Measurements from ENCODE around the gene C9orf50.
"Not testable (repeated sequence)": the region's sequence is repeated elsewhere in the genome, so short reads cannot be mapped to it uniquely, and the experiment has no call there.

Gene C9orf50, protein sequence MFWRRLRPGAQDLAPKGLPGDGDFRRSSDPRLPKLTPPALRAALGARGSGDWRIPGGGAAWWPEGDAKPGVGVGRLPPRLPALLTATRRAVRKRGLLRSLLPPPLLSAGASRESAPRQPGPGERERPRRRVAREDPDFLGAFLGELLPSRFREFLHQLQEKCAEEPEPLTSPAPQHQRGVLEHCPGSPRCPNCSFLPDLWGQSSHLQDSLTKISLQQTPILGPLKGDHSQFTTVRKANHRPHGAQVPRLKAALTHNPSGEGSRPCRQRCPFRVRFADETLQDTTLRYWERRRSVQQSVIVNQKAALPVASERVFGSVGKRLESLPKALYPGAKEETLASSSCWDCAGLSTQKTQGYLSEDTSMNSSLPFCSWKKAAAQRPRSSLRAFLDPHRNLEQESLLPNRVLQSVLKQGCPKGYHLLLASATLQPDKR

GRCh38 chr9:129620669-129621295 is at the start of gene C9orf50:
C9orf50 (minus strand) TSS chr9:129621101; CDS start chr9:129620574, 527 bp downstream.
- no peak for DNase-seq

- no peak for DNase-seq
These were observed 49.0 kb upstream of the C9orf50 start for GRCh38 chr9:129669946-129670345.

GRCh38 chr9:129669141-129669718 is 48.3 kb upstream of the C9orf50 start:
- no peak for DNase-seq

GRCh38 chr9:129667850-129668249 is 46.9 kb upstream of the C9orf50 start:
- DNase-seq: no peak

DNA sequence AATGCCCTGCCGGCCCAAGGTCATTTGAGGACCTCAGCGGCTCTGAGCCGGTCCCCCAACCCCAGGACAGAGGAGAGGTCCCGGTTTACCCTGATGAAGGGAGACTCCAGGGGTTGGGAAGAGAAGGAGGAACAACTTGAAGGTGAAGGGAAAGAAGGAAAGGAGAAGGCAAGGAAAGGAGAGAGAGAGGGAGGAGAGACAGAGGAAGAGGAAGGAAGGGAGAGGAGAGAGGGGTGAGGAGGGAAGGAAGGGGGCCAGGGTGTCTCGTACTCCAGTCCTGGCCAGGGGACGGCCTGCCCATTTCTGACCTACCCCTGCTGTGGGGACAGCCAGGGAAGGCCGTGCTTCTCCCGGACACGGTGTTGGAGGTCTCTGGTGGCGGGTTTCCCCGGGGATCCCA is 46.5 kb upstream of the C9orf50 start:
- no peak for DNase-seq

- no peak for DNase-seq
These were observed 45.7 kb upstream of the C9orf50 start for GRCh38 chr9:129666575-129666974.

- DNase-seq: no peak
These were observed 45.1 kb upstream of the C9orf50 start for GRCh38 chr9:129665814-129666520.

GRCh38 chr9:129665389-129665775 is 44.5 kb upstream of the C9orf50 start, which contains the start of gene PRRX2:
PRRX2 (plus strand) TSS chr9:129665647; CDS start chr9:129665868, 221 bp downstream.
- DNase-seq: no peak

DNA sequence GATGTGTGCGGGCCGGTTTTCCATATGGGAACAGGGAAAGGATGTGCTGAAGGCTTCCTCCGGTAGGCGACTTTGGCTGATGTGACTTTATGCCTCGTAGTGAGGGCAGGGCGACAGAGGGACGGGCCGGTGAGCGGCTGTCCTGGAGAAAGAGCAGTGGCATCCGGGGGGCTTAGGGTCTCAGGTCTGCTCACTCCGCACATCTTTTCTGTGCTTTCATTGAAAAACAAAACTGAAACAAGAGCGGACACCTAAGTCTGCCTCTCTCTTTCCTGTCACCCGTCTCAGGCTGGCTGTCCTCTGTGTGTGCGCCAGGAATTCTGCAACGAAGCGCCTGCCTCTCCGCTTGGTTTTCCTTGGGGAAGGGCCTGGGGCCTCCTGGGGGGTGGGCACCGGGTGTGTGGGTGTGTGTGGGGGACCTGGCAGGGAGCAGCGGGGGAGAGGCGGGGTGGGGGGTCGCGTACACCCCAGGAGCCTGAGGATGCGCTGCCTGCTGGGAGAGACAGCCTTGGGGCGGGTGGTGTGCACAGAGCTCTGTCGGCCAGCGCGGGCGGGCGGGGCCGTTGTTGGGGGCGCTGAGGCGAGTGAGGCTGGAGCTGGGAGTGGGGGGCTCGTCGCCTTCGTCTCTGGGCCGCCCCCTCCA is 44.0 kb upstream of the C9orf50 start:
- DNase-seq: no peak

GRCh38 chr9:129662239-129662638 is 41.3 kb upstream of the C9orf50 start:
- not testable (repeated sequence) for DNase-seq

DNA sequence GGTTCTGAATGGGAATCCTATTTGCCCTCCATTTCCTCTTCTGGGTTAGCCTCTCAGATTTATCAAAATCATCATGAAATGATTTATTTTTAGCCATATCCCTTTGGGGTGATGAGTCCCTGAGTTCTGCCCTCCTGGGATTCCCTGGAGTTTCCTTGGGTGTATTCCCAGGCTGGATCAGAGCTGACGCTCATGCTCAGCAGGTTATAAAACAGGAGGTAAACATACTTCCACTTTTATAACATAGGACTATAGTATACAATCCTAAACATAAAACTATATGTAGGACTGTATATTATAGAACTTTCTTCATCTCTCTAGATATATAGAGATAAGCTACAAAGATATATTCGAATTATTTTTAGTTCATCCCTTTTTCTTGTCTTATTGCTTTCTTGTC is 40.1 kb upstream of the C9orf50 start:
- DNase-seq: no peak

DNA sequence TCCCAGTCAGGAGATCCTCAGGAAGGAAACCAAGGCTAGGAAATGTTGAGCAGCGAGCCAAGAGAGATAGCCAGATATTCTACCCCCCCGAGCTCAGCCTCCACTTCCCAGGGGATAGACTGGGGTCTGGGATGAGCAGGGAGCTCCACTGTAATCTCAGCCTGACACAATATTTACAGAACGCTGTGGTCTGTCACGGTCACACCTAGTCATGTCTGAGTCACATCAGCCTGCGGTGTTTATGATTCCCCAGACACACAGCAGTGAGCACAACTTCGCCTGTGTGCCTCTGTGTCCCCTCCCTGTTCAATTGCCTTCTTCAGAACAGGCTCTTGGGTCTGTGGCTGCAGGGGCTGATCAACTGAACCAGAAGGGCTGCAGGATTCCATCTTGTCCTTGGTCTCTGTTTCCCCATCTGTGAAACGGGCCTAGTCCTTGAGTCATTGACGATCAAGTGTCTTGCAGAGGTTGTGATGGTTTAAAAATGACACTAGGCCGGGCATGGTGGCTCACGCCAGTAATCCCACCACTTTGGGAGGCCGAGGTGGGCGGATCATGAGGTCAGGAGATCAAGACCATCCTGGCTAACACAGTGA is 36.0 kb upstream of the C9orf50 start:
- no peak for DNase-seq

- DNase-seq: no peak
These were observed 34.8 kb upstream of the C9orf50 start for GRCh38 chr9:129655696-129656095.

- no peak for DNase-seq
These were observed 34.3 kb upstream of the C9orf50 start for GRCh38 chr9:129655154-129655553.

DNA sequence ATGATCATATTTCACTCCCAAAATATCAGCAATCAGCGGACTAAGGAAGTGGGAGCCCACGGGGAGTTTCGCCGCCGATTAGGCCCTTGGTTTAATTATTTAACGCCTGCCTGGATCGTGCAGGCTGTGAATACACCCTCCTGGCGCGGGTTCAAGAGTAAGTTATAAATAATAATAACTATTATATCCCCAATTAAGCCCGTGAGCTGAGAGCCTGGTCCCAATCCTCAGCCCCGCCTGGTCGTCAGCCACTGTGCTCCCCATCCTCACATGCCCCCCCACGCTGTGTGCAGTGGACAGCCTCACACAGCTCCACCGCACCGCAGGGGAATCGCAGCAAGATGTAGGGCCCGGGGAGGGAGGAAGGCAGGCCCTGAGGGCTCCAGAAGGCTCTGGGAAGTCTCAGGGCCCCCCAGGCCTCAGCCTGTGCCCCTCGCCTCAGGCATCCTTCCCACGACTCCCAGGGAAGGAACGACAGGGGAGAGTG is 33.7 kb upstream of the C9orf50 start:
- no peak for DNase-seq

DNA sequence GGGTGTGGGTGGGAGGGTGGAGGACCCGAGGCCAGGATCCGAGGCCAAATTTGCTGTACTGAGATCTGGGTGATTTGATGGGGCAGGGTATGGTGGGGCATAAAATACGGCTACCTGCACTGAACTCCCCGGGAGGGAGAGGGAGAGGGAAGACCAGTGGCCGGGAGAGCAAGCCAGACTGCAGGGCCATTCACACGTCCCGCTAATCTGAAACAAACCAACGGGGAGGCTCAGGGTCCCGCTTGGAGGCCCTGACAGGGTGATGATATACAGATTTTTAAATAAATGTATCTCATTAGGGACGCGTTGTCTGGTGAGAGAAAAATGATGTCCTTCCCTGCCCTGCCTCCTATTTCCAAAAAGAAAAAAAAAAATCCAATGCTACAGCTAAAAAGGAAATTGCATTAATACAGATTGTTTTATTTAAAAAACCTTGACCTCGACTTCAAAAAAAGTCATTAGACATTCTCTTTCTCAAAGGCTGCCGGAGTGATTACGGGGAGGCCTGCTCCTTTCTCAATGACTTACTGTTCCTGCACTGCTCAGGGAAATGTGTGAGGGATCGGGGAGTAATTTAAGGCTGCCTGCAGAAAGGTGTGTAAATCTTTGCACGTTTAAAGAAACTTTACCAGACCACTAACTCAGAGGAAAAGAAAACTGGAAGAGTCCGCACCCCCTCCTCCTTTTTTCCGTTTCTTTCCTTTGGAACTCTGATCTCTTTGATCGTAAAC is 33.1 kb upstream of the C9orf50 start:
- no peak for DNase-seq

DNA sequence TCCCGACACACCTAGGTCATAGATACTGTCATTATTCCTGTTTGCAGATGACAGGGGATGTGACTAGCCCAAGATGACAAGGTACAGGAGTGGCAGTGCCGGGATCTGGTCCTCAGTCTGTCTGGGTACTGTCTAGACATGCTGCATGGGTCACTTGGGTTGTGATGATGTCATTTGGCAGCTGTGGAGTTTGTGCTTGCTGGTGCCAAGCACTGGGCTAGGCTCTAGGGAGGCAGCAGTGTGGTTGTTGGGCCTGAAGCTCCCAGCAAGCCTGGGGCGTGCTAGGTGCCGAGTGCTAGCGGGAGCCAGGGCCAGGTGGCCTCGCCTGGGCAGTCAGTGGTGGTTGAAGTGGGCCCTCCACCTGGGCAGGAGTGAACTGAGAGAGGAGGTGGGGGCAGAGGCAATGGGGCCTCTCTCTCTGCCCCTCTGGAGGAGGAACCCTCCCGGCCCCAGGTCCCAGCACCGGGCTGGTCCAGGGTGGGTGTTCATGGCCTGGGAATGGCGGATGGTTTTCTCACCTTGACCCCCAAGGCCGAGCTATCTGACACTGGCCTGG is 29.9 kb upstream of the C9orf50 start:
- DNase-seq: no peak

DNA sequence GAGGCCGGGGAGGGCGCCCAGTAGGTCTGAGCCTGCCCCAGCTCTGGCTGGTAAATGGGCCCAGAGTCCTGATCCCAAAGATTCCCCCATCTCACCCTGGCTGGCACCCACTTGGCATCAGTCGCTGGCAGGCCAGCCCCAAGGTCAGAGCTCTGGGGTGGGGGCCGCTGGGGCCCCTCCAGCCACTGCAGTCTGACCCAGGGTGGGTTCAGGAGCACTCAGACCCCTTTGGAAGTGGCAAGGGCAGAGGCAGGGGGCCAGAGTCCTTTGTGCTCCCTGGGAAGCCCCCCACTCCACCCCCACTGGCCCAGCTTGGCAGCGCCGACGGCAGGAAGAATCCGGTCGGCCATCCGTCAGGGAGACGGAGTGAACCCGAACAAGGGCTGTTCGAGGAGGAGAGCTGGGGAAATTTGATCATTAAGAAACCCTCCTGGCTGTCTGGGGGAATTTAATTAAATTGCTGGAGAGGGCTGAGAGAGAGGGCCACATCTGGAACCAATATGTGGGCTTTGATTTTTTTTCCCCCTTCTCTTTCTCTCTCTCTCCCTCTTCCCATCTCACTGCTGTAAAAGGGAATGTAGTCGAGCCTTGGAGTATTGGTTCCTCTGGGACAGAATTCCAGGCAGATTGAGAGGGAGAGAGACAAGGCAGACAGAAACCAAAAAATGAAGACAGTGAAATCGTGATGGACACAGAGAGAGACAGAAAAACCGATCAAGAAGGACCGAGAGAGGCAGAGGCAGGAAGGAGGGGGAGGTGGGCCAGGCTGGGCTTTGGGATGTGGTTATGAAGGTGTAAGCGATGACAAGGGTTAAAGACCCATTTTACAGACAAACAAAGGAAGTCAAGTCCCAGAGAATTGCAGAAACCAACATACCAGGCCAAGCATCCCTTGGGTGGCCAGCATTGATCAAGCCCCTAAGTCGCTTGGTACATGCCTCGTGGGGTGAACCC is 29.1 kb upstream of the C9orf50 start:
- DNase-seq: no peak

DNA sequence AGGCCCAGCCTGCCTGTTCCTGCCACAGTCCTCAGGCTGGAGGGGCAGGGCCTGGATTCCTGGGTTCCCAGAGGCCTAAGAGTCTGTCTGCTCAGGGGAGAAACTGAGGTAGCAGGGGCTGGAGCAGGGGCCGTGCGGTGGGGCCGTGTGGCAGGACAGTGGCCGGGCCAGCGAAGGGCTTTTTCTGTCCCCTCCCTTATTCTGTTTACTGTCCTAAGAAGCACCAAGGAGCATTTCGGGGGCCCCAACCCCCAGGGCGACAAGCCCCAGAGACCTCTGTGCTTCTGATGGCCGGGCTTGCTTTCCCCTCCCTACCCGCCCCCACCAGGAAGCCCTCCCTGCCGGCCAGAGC is 27.8 kb upstream of the C9orf50 start:
- DNase-seq: no peak

Data from activated CD4-positive, CD25-positive, alpha-beta regulatory T cell (primary cell).